ENCODE results near the gene GLRA2. TPM values are rescaled to one million over a fixed set of nuclear protein-coding genes. Genes with fewer than 3 reads are reported as not detected.
"Not testable (repeated sequence)": the region's sequence is repeated elsewhere in the genome, so short reads cannot be mapped to it uniquely, and the experiment has no call there.

GLRA2 gene
- total RNA-seq, 4 donors from 2014 or later: not detected

- 57 to 62% methylated on average over 2 of the region's 2 CpGs for WGBS, 2 donors
Observed at GRCh38 chrX:14591976-14592375, 62.6 kb downstream of the GLRA2 start.

DNA sequence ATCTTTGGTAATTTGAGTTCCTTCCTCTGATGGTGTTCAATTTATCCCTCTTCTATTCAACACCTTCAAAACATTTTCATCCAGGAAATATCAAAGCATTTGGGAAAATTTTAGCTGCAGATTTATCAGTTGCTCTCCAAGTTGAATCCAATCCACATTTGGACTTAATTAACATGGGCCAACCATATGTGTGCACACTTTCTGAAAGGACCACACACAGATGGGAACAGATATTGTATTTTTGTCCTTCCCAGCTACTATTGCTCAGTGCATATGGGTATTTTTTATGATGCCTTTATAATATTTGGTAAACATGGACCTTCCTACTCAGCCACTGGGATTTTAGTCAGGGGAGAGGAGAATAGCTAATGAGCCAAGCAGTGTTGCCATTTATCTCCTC is 65.2 kb downstream of the GLRA2 start:
- intact Hi-C loops (cut with DNase I; ENCODE audit: low total_unique reads): no loop called here
- no peak for DNase-seq (ENCODE audit: low spot score in 2 of 2)
- H3K4me3 ChIP-seq (ENCODE audit: low read depth, poor library complexity, severe bottlenecking): no peak overlapping the region
- TF ChIP-seq CTCF (IDR thresholded peaks at IDR 0.05): no peak
- no peak for TF ChIP-seq POLR2A (IDR thresholded peaks at IDR 0.05)

More at GRCh38 chrX:14591976-14592375, 62.6 kb downstream of the GLRA2 start:
- H3K4me3 ChIP-seq (ENCODE audit: low read depth, poor library complexity, severe bottlenecking): no peak overlapping the region
- DNase-seq (ENCODE audit: low spot score in 2 of 2): no peak
- TF ChIP-seq CTCF (IDR thresholded peaks at IDR 0.05): no peak
- intact Hi-C loops (cut with DNase I; ENCODE audit: low total_unique reads): no loop called here

DNA sequence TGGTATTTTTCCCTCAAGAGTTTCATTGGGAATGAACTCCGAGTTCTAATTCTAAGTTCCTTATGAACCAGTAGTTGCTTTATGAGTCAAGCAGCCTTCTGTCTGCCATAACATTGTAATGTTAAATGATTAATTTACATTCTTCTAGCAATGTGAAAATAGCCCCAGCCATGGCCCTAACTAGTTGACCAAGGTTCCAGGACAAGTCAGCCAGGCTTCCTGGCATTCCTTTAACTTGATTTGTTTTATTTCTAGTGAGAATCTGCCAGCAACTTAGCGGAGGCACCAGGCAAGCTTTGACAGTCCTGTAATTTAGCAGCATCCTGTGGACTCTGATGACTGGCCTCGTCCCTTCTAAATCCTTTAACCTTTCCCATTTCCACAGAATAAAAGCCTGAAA is 69.0 kb downstream of the GLRA2 start:
- TF ChIP-seq POLR2A (IDR thresholded peaks at IDR 0.05): no peak
- no peak for TF ChIP-seq CTCF (IDR thresholded peaks at IDR 0.05)
- intact Hi-C loops (cut with DNase I; ENCODE audit: low total_unique reads): no loop called here
- WGBS, 2 donors: 38 to 56% methylated on average over 3 of the region's 3 CpGs

DNA sequence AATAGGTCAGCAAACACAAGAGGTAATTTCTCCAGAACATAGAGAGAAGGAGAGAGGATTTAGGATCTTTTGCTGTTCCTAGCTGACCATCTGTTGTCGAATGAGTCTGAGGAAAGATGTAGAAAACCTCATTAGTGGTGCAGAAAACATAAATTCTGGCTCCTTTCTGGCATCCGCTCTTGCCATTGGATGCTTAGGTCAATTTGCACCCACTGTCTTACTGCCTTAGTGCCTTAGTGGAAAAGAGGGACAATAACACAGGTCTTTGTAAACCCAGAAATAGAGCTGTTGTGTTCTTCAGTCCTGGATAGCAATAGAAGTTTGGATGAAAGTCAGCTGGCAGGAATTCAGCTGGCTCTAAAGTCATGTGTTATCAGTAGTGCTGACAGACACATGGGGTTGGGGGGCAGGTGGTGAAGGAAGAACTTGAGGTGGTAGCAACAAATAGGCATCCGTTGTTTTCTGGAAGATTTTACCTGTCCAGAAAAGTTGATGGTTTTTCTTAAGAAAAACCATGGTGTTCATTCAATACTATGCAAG is 78.2 kb downstream of the GLRA2 start:
- no peak overlapping the region for H3K4me3 ChIP-seq (ENCODE audit: low read depth, poor library complexity, severe bottlenecking)
- DNase-seq (ENCODE audit: low spot score in 2 of 2): no peak
- TF ChIP-seq CTCF (IDR thresholded peaks at IDR 0.05) (no peak), POLR2A (IDR thresholded peaks at IDR 0.05) (no peak)
- intact Hi-C loops (cut with DNase I; ENCODE audit: low total_unique reads): no loop called here
- 61 to 76% methylated on average over 3 of the region's 3 CpGs for WGBS, 2 donors

More for the DNA sequence above, 69.0 kb downstream of the GLRA2 start:
- H3K4me3 ChIP-seq (ENCODE audit: low read depth, poor library complexity, severe bottlenecking): no peak overlapping the region
- no peak for DNase-seq (ENCODE audit: low spot score in 2 of 2)

- 86 to 88% methylated on average over 5 of the region's 5 CpGs for WGBS, 2 donors
- DNase-seq (ENCODE audit: low spot score in 2 of 2); intact Hi-C loops (cut with DNase I; ENCODE audit: low total_unique reads); H3K4me3 ChIP-seq (ENCODE audit: low read depth, poor library complexity, severe bottlenecking): not testable (repeated sequence)
Observed at GRCh38 chrX:14612450-14612849, 83.1 kb downstream of the GLRA2 start.

DNA sequence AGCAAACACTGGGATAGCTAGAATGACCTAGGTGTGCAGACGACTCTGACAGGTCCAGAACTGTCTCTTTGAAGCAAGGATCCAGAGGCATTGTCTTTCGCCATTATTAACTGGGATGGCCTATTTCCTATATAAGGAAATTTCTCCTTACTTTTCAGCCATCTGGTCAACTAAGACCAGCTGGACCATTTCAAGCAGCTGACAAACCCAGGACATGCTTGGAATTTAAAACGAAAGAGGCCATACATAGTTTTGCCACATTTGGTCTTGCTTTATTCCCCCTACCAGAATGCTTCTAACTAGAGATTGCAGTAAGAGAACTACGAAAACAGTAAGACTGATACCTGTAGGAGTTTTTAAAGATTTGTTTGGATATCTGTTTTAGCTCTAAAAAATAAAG is 87.0 kb downstream of the GLRA2 start:
- TF ChIP-seq POLR2A (IDR thresholded peaks at IDR 0.05) (no peak), CTCF (IDR thresholded peaks at IDR 0.05) (no peak)
- 49 to 70% methylated on average over 4 of the region's 4 CpGs for WGBS, 2 donors
- H3K4me3 ChIP-seq (ENCODE audit: low read depth, poor library complexity, severe bottlenecking): no peak overlapping the region
- no peak for DNase-seq (ENCODE audit: low spot score in 2 of 2)
- intact Hi-C loops (cut with DNase I; ENCODE audit: low total_unique reads): no loop called here

Measured in lower leg skin (tissue), 4 donors.